ENCODE results near the gene MOB2. TPM values are rescaled to one million over a fixed set of nuclear protein-coding genes. Genes with fewer than 3 reads are reported as not detected.

Gene MOB2
- total and polyA plus RNA-seq, 9 of the 15 experiments (the other 6 are each of a cell fraction or from before 2014, with no cell fraction given), result 0.17 to 36.8 (median 19.2) TPM

DNA sequence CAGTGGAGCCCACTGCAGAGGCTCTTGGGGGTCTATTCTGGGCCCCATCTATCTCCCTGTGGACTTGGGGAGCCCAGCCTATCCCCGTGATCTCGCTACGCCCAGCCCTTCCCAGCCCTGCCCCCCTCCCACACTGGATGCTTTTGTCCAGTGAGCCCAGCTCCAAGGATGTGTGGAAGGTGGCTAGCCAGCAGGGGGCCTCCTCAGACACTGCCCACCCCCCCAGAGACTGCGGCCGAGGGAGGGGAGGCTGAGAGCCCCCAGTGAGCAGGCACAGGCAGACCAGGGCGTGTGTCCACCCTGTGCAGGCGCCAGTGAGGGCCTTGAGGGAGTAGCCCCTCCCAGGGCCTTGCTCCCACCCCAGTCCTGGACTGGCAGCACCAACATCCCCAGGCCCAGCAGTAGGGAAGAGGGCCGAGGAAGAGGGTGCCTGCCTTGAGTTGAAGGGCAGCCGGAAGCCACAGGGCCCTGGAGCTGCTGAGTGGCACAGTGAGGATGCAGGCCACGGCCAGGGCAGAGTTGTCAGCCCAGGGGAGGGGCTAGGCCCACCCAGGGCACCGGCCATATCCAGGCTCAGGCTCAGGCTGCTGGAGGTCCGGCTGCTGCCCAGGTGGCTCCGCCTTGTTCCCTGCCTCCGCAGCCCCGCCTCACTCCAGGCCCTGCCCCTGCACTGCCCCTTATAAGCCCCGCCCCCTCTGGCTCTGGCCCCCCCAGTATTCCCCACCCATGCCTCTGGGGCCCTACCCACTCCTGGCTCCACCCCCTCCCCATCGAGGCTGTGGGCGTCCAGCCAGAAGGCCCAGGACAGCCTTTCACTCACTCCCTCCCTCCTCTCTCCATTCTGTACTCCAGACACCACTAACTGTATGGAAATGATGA, 28.0 kb downstream of the MOB2 start (continued):
- TF ChIP-seq EGR1 (conservative IDR thresholded peaks at IDR 0.05), result peak; percentile 45; the same call in 1 of the 2 replicates
- no peak for TF ChIP-seq BMI1 (IDR thresholded peaks at IDR 0.05; ENCODE audit: low read length)
- TF ChIP-seq NFIC (IDR thresholded peaks at IDR 0.05), result peak; percentile 47
- no peak for TF ChIP-seq CSDE1 (IDR thresholded peaks at IDR 0.05)
- TF ChIP-seq ZNF316 (IDR thresholded peaks at IDR 0.05), result peak; percentile 58
- no peak for TF ChIP-seq HDAC3 (IDR thresholded peaks at IDR 0.05; ENCODE audit: borderline replicate concordance, partially characterized antibody)
- TF ChIP-seq, protein P1, sequence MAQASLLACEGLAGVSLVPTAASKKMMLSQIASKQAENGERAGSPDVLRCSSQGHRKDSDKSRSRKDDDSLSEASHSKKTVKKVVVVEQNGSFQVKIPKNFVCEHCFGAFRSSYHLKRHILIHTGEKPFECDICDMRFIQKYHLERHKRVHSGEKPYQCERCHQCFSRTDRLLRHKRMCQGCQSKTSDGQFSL (CRISPR knock-in tag; IDR thresholded peaks at IDR 0.05), result peak; percentile 62; the same call in 1 of the 2 replicates
- TF ChIP-seq, protein P1 (tag; IDR thresholded peaks at IDR 0.05), result no peak
- TF ChIP-seq, protein P2, sequence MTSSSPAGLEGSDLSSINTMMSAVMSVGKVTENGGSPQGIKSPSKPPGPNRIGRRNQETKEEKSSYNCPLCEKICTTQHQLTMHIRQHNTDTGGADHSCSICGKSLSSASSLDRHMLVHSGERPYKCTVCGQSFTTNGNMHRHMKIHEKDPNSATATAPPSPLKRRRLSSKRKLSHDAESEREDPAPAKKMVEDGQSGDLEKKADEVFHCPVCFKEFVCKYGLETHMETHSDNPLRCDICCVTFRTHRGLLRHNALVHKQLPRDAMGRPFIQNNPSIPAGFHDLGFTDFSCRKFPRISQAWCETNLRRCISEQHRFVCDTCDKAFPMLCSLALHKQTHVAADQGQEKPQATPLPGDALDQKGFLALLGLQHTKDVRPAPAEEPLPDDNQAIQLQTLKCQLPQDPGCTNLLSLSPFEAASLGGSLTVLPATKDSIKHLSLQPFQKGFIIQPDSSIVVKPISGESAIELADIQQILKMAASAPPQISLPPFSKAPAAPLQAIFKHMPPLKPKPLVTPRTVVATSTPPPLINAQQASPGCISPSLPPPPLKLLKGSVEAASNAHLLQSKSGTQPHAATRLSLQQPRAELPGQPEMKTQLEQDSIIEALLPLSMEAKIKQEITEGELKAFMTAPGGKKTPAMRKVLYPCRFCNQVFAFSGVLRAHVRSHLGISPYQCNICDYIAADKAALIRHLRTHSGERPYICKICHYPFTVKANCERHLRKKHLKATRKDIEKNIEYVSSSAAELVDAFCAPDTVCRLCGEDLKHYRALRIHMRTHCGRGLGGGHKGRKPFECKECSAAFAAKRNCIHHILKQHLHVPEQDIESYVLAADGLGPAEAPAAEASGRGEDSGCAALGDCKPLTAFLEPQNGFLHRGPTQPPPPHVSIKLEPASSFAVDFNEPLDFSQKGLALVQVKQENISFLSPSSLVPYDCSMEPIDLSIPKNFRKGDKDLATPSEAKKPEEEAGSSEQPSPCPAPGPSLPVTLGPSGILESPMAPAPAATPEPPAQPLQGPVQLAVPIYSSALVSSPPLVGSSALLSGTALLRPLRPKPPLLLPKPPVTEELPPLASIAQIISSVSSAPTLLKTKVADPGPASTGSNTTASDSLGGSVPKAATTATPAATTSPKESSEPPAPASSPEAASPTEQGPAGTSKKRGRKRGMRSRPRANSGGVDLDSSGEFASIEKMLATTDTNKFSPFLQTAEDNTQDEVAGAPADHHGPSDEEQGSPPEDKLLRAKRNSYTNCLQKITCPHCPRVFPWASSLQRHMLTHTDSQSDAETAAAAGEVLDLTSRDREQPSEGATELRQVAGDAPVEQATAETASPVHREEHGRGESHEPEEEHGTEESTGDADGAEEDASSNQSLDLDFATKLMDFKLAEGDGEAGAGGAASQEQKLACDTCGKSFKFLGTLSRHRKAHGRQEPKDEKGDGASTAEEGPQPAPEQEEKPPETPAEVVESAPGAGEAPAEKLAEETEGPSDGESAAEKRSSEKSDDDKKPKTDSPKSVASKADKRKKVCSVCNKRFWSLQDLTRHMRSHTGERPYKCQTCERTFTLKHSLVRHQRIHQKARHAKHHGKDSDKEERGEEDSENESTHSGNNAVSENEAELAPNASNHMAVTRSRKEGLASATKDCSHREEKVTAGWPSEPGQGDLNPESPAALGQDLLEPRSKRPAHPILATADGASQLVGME (CRISPR knock-in tag; IDR thresholded peaks at IDR 0.05), result no peak
- TF ChIP-seq, protein P3, sequence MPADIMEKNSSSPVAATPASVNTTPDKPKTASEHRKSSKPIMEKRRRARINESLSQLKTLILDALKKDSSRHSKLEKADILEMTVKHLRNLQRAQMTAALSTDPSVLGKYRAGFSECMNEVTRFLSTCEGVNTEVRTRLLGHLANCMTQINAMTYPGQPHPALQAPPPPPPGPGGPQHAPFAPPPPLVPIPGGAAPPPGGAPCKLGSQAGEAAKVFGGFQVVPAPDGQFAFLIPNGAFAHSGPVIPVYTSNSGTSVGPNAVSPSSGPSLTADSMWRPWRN (IDR thresholded peaks at IDR 0.05; ENCODE audit: low read depth), result no peak
- no peak for TF ChIP-seq ETV6 (IDR thresholded peaks at IDR 0.05; ENCODE audit: borderline replicate concordance in 1 of 2, low read depth in 2 of 2, low read length in 1 of 2)
- no peak for TF ChIP-seq ETV6 (CRISPR knock-in tag; IDR thresholded peaks at IDR 0.05; ENCODE audit: borderline replicate concordance)
- no peak for TF ChIP-seq ZEB2 (IDR thresholded peaks at IDR 0.05)
- no peak for TF ChIP-seq ZNF212 (CRISPR knock-in tag; IDR thresholded peaks at IDR 0.05)
- no peak for TF ChIP-seq MCM2 (IDR thresholded peaks at IDR 0.05; ENCODE audit: low read depth)
- TF ChIP-seq RAD21 (CRISPR knock-in tag; conservative IDR thresholded peaks at IDR 0.05 in 1 of 2, IDR thresholded peaks at IDR 0.05 in 1 of 2), result peak in 1 of 2 experiments; percentile 27; a peak in 1 of 4 replicates
- TF ChIP-seq ZNF699 (CRISPR knock-in tag; IDR thresholded peaks at IDR 0.05; ENCODE audit: insufficient replicate concordance), result no peak
- TF ChIP-seq, protein P4, sequence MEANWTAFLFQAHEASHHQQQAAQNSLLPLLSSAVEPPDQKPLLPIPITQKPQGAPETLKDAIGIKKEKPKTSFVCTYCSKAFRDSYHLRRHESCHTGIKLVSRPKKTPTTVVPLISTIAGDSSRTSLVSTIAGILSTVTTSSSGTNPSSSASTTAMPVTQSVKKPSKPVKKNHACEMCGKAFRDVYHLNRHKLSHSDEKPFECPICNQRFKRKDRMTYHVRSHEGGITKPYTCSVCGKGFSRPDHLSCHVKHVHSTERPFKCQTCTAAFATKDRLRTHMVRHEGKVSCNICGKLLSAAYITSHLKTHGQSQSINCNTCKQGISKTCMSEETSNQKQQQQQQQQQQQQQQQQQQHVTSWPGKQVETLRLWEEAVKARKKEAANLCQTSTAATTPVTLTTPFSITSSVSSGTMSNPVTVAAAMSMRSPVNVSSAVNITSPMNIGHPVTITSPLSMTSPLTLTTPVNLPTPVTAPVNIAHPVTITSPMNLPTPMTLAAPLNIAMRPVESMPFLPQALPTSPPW (CRISPR knock-in tag; IDR thresholded peaks at IDR 0.05), result peak; percentile 51
- TF ChIP-seq CHD1 (IDR thresholded peaks at IDR 0.05; ENCODE audit: low read length), result no peak
